Tracheal epithelial cell (primary cell): ENCODE measurements around the gene MOB1B. TPM values are rescaled to one million over a fixed set of nuclear protein-coding genes. Genes with fewer than 3 reads are reported as not detected.

Experiments
- total RNA-seq: library from RNA; depleted of rRNA; stranded (reverse); fragments of >200 nt; gene quantifications from 2 replicates; pipeline ENCODE4 v1.2.1, GENCODE V29; 2014

MOB1B gene
- total RNA-seq = 11.6 and 12.1 TPM in 2 replicates

GRCh38 chr4:70901984-70902576 is at the start of gene MOB1B:
Gene MOB1B (plus strand): TSS chr4:70902369. CDS start chr4:70902537, 168 bp downstream.

GRCh38 chr4:70993181-70994068 is 91.3 kb downstream of the MOB1B start, which contains the start of gene DCK:
Gene DCK (plus strand): TSS chr4:70993649. CDS start chr4:70993836, 187 bp downstream.

Other genes with a start within 250 kb of the MOB1B start
- gene JCHAIN, start 235.9 kb upstream of the MOB1B start, total RNA-seq = not detected in 2 replicates
- 10.7 and 12.8 TPM in 2 replicates for gene UTP3, start 213.8 kb upstream of the MOB1B start, total RNA-seq
- 36.6 and 43.7 TPM in 2 replicates for gene RUFY3, start 180.4 kb upstream of the MOB1B start, total RNA-seq
- 87.6 and 94.7 TPM in 2 replicates for gene GRSF1, start 62.5 kb upstream of the MOB1B start, total RNA-seq
- gene DCK, start 91.3 kb downstream of the MOB1B start, total RNA-seq = 25.8 and 28.6 TPM in 2 replicates